Fibroblast of lung (primary cell): ENCODE data around the gene SCN1A. TPM values are rescaled to one million over a fixed set of nuclear protein-coding genes. Genes with fewer than 3 reads are reported as not detected.

ENCODE experiments used
- DNase-seq, 2 donors: peaks; one replicate each; pipeline versions ENCODE4 v3.0.0 to v3.0.0-alpha.2; 2010; ENCODE audit warnings: low read depth in 2 of 2
- H2AFZ ChIP-seq: 2 replicates; pipeline ENCODE4 v1.5.1; 2012; ENCODE audit warnings: low read length, control low read depth, inconsistent platforms
- H3K27ac ChIP-seq: 2 replicates; pipeline ENCODE4 v1.5.1; 2011; ENCODE audit warnings: low read length, control low read depth; ENCODE audit not compliant: insufficient read depth
- H3K27me3 ChIP-seq: 2 replicates; pipeline ENCODE4 v1.5.1; 2011; ENCODE audit warnings: mild to moderate bottlenecking, low read length; ENCODE audit not compliant: control insufficient read depth, insufficient read depth
- H3K36me3 ChIP-seq: 2 replicates; pipeline ENCODE4 v1.5.1; 2011; ENCODE audit warnings: low read length; ENCODE audit not compliant: control insufficient read depth, insufficient read depth
- H3K4me1 ChIP-seq: 2 replicates; pipeline ENCODE4 v1.5.1; 2011; ENCODE audit warnings: low read length; ENCODE audit not compliant: control insufficient read depth, insufficient read depth; ENCODE audit errors: extremely low read depth
- H3K4me2 ChIP-seq: 2 replicates; pipeline ENCODE4 v1.5.1; 2011; ENCODE audit warnings: low read length, control low read depth; ENCODE audit not compliant: insufficient read depth; ENCODE audit errors: extremely low read depth
- H3K4me3 ChIP-seq, 4 experiments: fragments of 200-600 bp in 1 of 4; sonication (generic) in 1 of 4; replicated peaks in 1 of 4; 2 replicates each; pipeline ENCODE4 v1.5.1; 2011 to 2016; ENCODE audit warnings: low read length in 4 of 4, low read depth in 3 of 4, mild to moderate bottlenecking in 3 of 4, control low read depth in 2 of 4, inconsistent platforms in 1 of 4, mixed read lengths in 1 of 4; ENCODE audit not compliant: insufficient read depth in 1 of 4; ENCODE audit errors: control extremely low read depth in 1 of 4
- H3K79me2 ChIP-seq: 2 replicates; pipeline ENCODE4 v1.5.1; 2012; ENCODE audit warnings: mild to moderate bottlenecking, low read length, inconsistent platforms; ENCODE audit not compliant: control insufficient read depth, insufficient read depth
- H3K9ac ChIP-seq: 2 replicates; pipeline ENCODE4 v1.5.1; 2011; ENCODE audit warnings: mild to moderate bottlenecking, low read length, control low read depth; ENCODE audit not compliant: insufficient read depth
- H3K9me3 ChIP-seq: 2 replicates; pipeline ENCODE4 v1.5.1; 2012; ENCODE audit warnings: low read depth, low read length; ENCODE audit not compliant: control insufficient read depth, insufficient read depth
- H4K20me1 ChIP-seq: 2 replicates; pipeline ENCODE4 v1.5.1; 2011; ENCODE audit warnings: low read length; ENCODE audit not compliant: control insufficient read depth, insufficient read depth; ENCODE audit errors: extremely low read depth
- EZH2 ChIP-seq: IDR thresholded peaks from 2 replicates; pipeline ENCODE4 v1.5.1; 2012; ENCODE audit warnings: low read length, control low read depth, mild to moderate bottlenecking; ENCODE audit errors: missing control alignments
- polyA plus RNA-seq, 2 donors: library from polyadenylated mRNA; depleted of rRNA in 1 of 2; stranded (reverse) in 1 of 2; unstranded in 1 of 2; fragments of >200 nt; gene quantifications; 2 replicates each; pipeline ENCODE4 v1.2.1, GENCODE V29; 2011 to 2012; ENCODE audit warnings: missing spikeins in 1 of 2
- total RNA-seq: library from RNA; depleted of rRNA; stranded (reverse); fragments of >200 nt; gene quantifications from 2 replicates; pipeline ENCODE4 v1.2.1, GENCODE V29; 2014
- TF ChIP-seq, protein P1 (sequence below), 2 donors: IDR thresholded peaks in 1 of 2; conservative IDR thresholded peaks in 1 of 2; 1 replicate in 1 of 2; 2 replicates in 1 of 2; pipeline ENCODE4 v1.5.1; 2011 to 2012; ENCODE audit warnings: low read length in 2 of 2, control low read depth in 1 of 2, inconsistent platforms in 1 of 2, low read depth in 1 of 2, mild to moderate bottlenecking in 1 of 2

Gene SCN1A
- total and polyA plus RNA-seq, 2 donors (not counting 1 experiment from before 2014, with no cell fraction given), result 0.05 to 0.50 TPM

DNA sequence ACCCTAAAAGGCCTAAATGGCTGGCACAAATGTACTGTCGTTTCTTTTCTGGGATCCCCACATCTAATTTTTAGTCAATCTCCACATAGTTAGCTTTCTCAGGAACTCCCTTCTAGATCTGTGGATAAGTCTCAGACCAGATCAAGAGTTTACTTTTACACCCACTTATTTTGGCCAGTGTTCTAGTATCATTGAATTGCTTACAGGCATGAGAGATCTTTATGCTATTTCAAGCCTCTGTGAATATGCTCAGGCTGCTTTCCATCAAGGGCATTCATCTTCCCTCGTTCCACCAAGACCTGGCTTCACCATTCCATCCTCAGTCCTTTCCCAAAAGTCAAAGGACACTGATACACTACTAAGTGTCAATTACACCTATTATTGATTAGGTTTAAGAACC lies 27.8 kb upstream of the SCN1A start:
- Histone ChIP-seq H3K36me3 (no peaks in the 10 kb centered on the region), H3K9me3 (no peaks in the 10 kb centered on the region), H3K9ac (no peak overlapping the region), H3K4me3 (no peak overlapping the region), H3K27me3 (no peaks in the 10 kb centered on the region), H3K27ac (no peak overlapping the region), H3K4me1 (no peaks in the 10 kb centered on the region), H4K20me1 (no peaks in the 10 kb centered on the region), H3K4me2 (no peak overlapping the region), H2AFZ (no peak overlapping the region), H3K79me2 (no peaks in the 10 kb centered on the region)
- no peak for DNase-seq
- TF ChIP-seq, protein P1, sequence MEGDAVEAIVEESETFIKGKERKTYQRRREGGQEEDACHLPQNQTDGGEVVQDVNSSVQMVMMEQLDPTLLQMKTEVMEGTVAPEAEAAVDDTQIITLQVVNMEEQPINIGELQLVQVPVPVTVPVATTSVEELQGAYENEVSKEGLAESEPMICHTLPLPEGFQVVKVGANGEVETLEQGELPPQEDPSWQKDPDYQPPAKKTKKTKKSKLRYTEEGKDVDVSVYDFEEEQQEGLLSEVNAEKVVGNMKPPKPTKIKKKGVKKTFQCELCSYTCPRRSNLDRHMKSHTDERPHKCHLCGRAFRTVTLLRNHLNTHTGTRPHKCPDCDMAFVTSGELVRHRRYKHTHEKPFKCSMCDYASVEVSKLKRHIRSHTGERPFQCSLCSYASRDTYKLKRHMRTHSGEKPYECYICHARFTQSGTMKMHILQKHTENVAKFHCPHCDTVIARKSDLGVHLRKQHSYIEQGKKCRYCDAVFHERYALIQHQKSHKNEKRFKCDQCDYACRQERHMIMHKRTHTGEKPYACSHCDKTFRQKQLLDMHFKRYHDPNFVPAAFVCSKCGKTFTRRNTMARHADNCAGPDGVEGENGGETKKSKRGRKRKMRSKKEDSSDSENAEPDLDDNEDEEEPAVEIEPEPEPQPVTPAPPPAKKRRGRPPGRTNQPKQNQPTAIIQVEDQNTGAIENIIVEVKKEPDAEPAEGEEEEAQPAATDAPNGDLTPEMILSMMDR (conservative IDR thresholded peaks at IDR 0.05 in 1 of 2, IDR thresholded peaks at IDR 0.05 in 1 of 2; ENCODE audit: low read depth in 1 of 2, low read length in 2 of 2), result no peak
- no peak for TF ChIP-seq EZH2

DNA sequence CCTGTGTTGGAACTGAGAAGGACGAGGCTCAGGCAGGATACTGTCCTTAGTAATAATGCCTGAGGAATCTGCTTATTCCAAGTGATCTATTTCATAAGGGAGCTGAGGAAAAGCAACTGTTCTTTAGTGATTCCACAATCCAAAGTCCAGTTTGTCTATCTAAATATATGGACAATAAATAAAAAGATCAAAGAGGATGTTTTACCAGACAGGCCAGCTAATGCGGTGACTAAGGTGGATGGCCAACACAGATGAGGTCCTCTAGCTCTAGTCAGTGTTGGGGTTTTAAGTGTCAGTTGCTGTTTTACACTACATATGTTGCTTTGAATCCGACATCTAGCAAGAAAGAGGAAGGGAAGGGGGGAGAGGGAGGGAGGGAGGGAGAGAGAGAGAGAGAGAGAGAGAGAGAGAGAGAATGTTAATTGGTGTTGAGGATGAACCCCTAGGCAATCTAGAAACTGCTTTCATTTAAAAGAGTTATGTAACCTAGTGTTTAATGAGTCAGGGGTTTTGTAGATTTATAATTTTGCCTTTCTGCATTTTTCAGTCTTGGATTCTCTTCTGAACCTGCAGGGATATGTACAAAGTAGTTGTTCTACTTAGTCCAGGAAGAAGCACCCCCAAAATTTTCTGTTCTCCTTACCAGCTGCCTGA lies 27.0 kb upstream of the SCN1A start:
- no peaks in the 10 kb centered on the region for H3K9me3 ChIP-seq
- no peak for DNase-seq
- no peak overlapping the region for H3K27ac ChIP-seq
- no peaks in the 10 kb centered on the region for H3K27me3 ChIP-seq
- H4K20me1 ChIP-seq, result no peaks in the 10 kb centered on the region
- no peak overlapping the region for H2AFZ ChIP-seq
- no peak overlapping the region for H3K4me3 ChIP-seq
- H3K36me3 ChIP-seq, result no peaks in the 10 kb centered on the region
- TF ChIP-seq EZH2, result no peak
- TF ChIP-seq, protein P1 (conservative IDR thresholded peaks at IDR 0.05 in 1 of 2, IDR thresholded peaks at IDR 0.05 in 1 of 2; ENCODE audit: low read depth in 1 of 2, low read length in 2 of 2), result no peak
- no peak overlapping the region for H3K9ac ChIP-seq
- no peaks in the 10 kb centered on the region for H3K4me1 ChIP-seq
- H3K4me2 ChIP-seq, result no peak overlapping the region
- H3K79me2 ChIP-seq, result no peaks in the 10 kb centered on the region

DNA sequence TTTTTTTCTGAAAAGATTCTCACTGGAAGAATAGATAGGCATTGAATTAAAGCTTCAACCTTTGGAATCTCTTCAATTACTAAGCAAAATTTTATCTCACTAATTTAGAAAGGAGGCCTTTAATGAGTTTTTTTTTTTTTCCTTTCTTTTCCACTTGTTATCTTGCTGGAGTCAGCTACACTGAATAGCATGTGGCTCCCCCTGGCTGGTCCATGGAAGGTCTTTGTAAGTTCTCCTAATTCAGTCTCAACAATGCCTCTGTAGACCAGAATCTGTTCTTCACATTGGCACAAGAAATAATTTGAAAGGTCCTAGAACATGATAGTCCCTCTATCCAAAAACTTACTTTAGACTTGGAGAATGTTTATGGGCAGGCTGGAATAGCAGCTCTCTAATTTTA lies 24.2 kb upstream of the SCN1A start:
- no peaks in the 10 kb centered on the region for H4K20me1 ChIP-seq

More for the DNA sequence above, 24.2 kb upstream of the SCN1A start:
- H3K27ac ChIP-seq, result no peak overlapping the region
- no peaks in the 10 kb centered on the region for H3K4me1 ChIP-seq
- no peak overlapping the region for H3K4me3 ChIP-seq
- no peak overlapping the region for H3K9ac ChIP-seq
- H2AFZ ChIP-seq, result no peak overlapping the region
- H3K27me3 ChIP-seq, result no peaks in the 10 kb centered on the region
- no peak for DNase-seq
- no peaks in the 10 kb centered on the region for H3K9me3 ChIP-seq
- H3K79me2 ChIP-seq, result no peaks in the 10 kb centered on the region
- no peaks in the 10 kb centered on the region for H3K36me3 ChIP-seq
- no peak overlapping the region for H3K4me2 ChIP-seq
- TF ChIP-seq, protein P1 (conservative IDR thresholded peaks at IDR 0.05 in 1 of 2, IDR thresholded peaks at IDR 0.05 in 1 of 2; ENCODE audit: low read depth in 1 of 2, low read length in 2 of 2), result no peak
